Activated naive CD4-positive, alpha-beta T cell (primary cell): ENCODE results near the gene KCNJ5.

ENCODE experiments used
- DNase-seq, 4 experiments: peaks; one replicate each; lab custom pipeline; 2025; lab: John Stamatoyannopoulos, UW

Gene KCNJ5

GRCh38 chr11:128871168-128871610 is 20.0 kb upstream of the KCNJ5 start:
- no peak for DNase-seq

- DNase-seq: no peak
Observed at GRCh38 chr11:128872094-128872493, 19.1 kb upstream of the KCNJ5 start.

GRCh38 chr11:128872594-128872993 is 18.6 kb upstream of the KCNJ5 start:
- no peak for DNase-seq

GRCh38 chr11:128874427-128874826 is 16.7 kb upstream of the KCNJ5 start:
- no peak for DNase-seq

- DNase-seq: no peak
Observed at GRCh38 chr11:128876133-128876650, 15.0 kb upstream of the KCNJ5 start.

- DNase-seq: no peak
Observed at GRCh38 chr11:128877726-128878125, 13.4 kb upstream of the KCNJ5 start.

- DNase-seq: no peak
Observed at GRCh38 chr11:128878455-128878854, 12.7 kb upstream of the KCNJ5 start.

- no peak for DNase-seq
Observed at GRCh38 chr11:128879817-128880216, 11.3 kb upstream of the KCNJ5 start.

- DNase-seq: no peak
Observed at GRCh38 chr11:128881221-128881620, 9.9 kb upstream of the KCNJ5 start.

- no peak for DNase-seq
Observed at GRCh38 chr11:128882451-128882850, 8.7 kb upstream of the KCNJ5 start.

GRCh38 chr11:128884054-128884453 is 7.1 kb upstream of the KCNJ5 start:
- DNase-seq: no peak

- DNase-seq: peak in 1 of 4 experiments; percentile 10
Observed at GRCh38 chr11:128884703-128885338, 6.3 kb upstream of the KCNJ5 start.

GRCh38 chr11:128886406-128887124 is 4.6 kb upstream of the KCNJ5 start:
- DNase-seq: no peak

GRCh38 chr11:128888034-128888985 is 2.8 kb upstream of the KCNJ5 start:
- DNase-seq: no peak

- no peak for DNase-seq
Observed at GRCh38 chr11:128889657-128890213, 1.4 kb upstream of the KCNJ5 start.

- no peak for DNase-seq
Observed at GRCh38 chr11:128890216-128890542, 977 bp upstream of the KCNJ5 start.

- DNase-seq: no peak
Observed at GRCh38 chr11:128891913-128892398, 800 bp downstream of the KCNJ5 start.

GRCh38 chr11:128892866-128893565 is 1.9 kb downstream of the KCNJ5 start:
- DNase-seq: no peak

- no peak for DNase-seq
Observed at GRCh38 chr11:128893578-128894285, 2.6 kb downstream of the KCNJ5 start.

- no peak for DNase-seq
Observed at GRCh38 chr11:128894286-128894681, 3.1 kb downstream of the KCNJ5 start.

- DNase-seq: no peak
Observed at GRCh38 chr11:128894685-128895084, 3.5 kb downstream of the KCNJ5 start.
